Central memory CD8-positive, alpha-beta T cell (primary cell): ENCODE data around the gene PLA2G4E.

Experiments
- ATAC-seq: fragments of 150-1000 bp; cut with Tn5 transposase; replicated peaks from 2 replicates; pipeline ENCODE4 v1.10.0; 2022; ENCODE audit warnings: mild to moderate bottlenecking, moderate FRiP score, moderate number of reproducible peaks; ENCODE audit not compliant: poor library complexity, severe bottlenecking; ENCODE audit errors: extremely low read depth
- DNase-seq, 2 donors: peaks; one replicate each; pipeline ENCODE4 v3.0.0; 2021; ENCODE audit warnings: low spot score in 2 of 2
- H3K27ac Mint-ChIP-seq: one replicate; pipeline ENCODE4 v1.8.0; 2022; ENCODE audit warnings: low read depth, mild to moderate bottlenecking, moderate library complexity, mixed read lengths
- H3K27me3 Mint-ChIP-seq: one replicate; pipeline ENCODE4 v1.8.0; 2022; ENCODE audit warnings: mixed read lengths
- H3K36me3 Mint-ChIP-seq: one replicate; pipeline ENCODE4 v1.8.0; 2022; ENCODE audit warnings: mild to moderate bottlenecking, moderate library complexity, mixed read lengths; ENCODE audit not compliant: insufficient read depth
- H3K4me1 Mint-ChIP-seq: one replicate; pipeline ENCODE4 v1.8.0; 2022; ENCODE audit warnings: mixed read lengths
- H3K4me3 Mint-ChIP-seq: one replicate; pipeline ENCODE4 v1.8.0; 2022; ENCODE audit warnings: mild to moderate bottlenecking, moderate library complexity, mixed read lengths
- H3K9me3 Mint-ChIP-seq: one replicate; pipeline ENCODE4 v1.8.0; 2022; ENCODE audit warnings: mixed read lengths

The PLA2G4E gene

DNA sequence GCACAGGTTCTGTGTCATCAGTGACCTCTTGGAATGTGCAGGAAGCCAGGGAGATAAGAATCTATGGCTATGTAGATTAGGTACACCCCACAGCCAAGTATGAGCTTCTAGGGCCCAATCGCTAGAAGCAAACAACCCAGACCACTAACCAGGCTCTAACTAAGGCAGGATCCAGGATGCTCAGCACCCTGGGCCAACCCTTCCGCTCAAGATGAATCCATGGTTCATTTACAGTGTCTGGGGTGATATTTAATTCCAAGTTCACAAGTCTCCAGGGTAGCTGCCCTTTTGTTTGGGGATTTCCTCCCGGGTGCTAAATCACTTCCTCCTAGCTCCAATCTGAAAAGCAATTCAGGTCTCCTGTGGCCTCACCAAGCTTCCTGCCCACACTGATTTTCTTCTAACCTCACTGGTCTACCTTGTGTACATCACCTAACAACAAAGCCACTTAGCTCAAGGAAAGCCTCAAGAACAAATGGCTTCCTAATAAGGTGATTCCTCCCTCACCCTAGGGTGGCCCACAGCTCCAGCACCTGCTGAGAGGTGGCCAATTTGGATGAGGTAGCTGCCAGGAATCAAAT lies 50.9 kb downstream of the PLA2G4E start:
- H3K27me3 Mint-ChIP-seq = peaks cover 15% of the 10 kb centered on the region
- peak in 1 of 2 donors; percentile 43 for DNase-seq
- H3K36me3 Mint-ChIP-seq = peaks cover 28% of the 10 kb centered on the region

DNA sequence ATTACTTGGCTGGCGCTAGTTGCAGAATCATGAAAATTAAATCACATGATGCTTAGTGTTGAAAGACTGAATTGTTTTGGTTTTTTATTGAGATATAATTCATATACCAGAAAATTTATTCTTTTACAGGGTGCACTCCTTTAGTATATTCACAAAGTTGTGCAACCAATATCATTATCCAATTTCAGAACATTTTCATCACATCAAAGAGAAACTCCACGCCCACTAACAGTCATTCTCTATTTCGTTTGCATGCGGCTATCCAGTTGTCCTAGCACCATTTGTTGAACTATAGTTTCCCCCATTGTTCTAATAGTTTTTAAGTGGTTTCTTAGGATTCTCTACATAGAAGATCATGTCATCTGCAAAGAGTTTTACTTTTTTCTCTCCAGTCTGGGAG lies 52.1 kb downstream of the PLA2G4E start:
- peak overlapping the region; percentile 7 for H3K27ac Mint-ChIP-seq
- ATAC-seq = no peak
- H3K4me1 Mint-ChIP-seq = peaks cover 51% of the 10 kb centered on the region
- H3K4me3 Mint-ChIP-seq = no peak overlapping the region
- no peak for DNase-seq
- H3K27me3 Mint-ChIP-seq = peaks cover 2% of the 10 kb centered on the region
- H3K9me3 Mint-ChIP-seq = no peaks in the 10 kb centered on the region
- peaks cover 28% of the 10 kb centered on the region for H3K36me3 Mint-ChIP-seq

More for the DNA sequence above, 50.9 kb downstream of the PLA2G4E start:
- peak overlapping the region; percentile 96 for H3K27ac Mint-ChIP-seq
- H3K4me3 Mint-ChIP-seq = peak overlapping the region; percentile 91
- no peaks in the 10 kb centered on the region for H3K9me3 Mint-ChIP-seq
- peaks cover 51% of the 10 kb centered on the region for H3K4me1 Mint-ChIP-seq
- ATAC-seq = peak; percentile 20

- H3K9me3 Mint-ChIP-seq = no peaks in the 10 kb centered on the region
- ATAC-seq = no peak
- H3K4me3 Mint-ChIP-seq = no peak overlapping the region
- H3K27me3 Mint-ChIP-seq = no peaks in the 10 kb centered on the region
- no peak for DNase-seq
- peaks cover 47% of the 10 kb centered on the region for H3K4me1 Mint-ChIP-seq
- peaks cover 26% of the 10 kb centered on the region for H3K36me3 Mint-ChIP-seq
- peak overlapping the region; percentile 7 for H3K27ac Mint-ChIP-seq
These were observed 53.2 kb downstream of the PLA2G4E start for GRCh38 chr15:41967506-41968206.

DNA sequence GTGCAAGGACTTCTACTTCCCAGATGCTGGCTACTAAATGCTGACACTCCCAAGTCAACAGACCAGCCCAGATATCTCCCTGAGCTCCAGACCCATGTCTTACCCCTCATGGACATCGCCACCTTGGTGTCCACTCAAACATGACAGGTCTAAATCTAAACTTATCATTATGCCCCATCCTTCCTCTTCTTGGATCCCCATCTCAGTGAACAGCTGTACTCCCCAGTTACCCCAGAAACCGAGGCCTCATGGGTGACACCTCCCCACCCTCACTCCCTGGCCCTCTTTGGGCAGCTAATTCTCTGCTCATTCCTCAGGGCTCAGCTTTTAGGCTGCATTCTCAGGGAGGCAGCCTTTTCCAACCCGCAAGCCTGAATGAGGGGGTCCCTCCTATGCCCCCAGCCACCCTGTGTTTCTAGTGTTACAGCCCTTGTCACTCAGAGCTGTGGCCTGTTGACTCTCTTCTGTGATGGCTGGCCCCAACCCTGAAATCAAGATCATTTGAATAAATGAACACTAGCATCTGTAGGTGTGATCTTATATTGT lies 53.8 kb downstream of the PLA2G4E start:
- ATAC-seq = no peak
- peaks cover 46% of the 10 kb centered on the region for H3K4me1 Mint-ChIP-seq
- peak overlapping the region; percentile 36 for H3K27ac Mint-ChIP-seq
- H3K27me3 Mint-ChIP-seq = no peaks in the 10 kb centered on the region
- no peak for DNase-seq
- peaks cover 22% of the 10 kb centered on the region for H3K36me3 Mint-ChIP-seq
- no peak overlapping the region for H3K4me3 Mint-ChIP-seq
- H3K9me3 Mint-ChIP-seq = no peaks in the 10 kb centered on the region

- Mint-ChIP-seq H3K27ac (peak overlapping the region; percentile 36), H3K4me1 (peaks cover 49% of the 10 kb centered on the region), H3K36me3 (peaks cover 17% of the 10 kb centered on the region), H3K9me3 (no peaks in the 10 kb centered on the region), H3K4me3 (no peak overlapping the region), H3K27me3 (no peaks in the 10 kb centered on the region)
- no peak for ATAC-seq
- DNase-seq = no peak
These were observed 54.4 kb downstream of the PLA2G4E start for GRCh38 chr15:41966414-41966812.

DNA sequence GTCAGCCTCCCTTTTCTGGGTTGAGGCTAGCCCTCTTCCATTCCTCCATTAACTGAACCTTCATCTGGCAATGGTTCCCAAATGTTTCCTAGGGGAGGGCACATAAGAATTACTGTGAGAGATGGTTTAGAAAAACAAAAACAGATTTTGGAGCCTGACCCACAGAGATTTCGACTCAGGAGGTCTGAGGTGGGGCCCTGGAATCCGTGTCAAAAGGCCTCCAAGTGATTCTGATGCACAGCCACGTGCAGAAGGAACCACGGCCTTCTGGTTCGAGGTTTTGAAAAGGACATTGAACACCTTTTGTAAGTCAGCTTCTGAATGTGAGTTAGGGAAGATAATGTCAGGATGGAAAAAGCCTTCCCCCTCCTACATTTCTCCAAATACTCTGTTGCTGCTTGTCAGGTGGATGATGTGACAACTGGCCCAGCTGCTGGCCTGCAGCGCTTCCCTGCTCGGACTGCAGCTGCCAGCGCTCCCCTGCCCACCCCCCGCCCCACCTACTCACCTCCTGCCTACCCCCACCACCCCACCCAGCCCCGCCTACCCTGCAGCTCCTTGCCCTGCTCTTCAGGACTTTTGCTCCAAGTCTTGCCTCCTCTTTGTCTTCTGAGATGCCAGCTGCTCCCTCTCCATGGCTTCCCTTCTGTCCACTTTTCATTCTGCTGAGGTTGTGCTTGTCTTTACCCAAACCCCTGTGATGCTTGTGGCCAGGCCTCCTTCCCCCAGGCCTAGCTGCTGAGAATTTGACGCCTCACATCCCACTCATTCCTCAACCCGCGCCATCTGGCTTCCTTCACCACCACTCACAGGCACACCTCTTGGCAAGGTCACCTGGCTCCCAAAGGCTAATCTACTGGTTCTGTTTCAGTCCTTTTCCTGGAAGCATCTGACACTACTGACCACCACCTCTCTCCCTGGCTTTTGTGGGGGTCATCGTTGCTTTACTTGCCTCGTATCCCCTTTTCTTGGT lies 55.1 kb downstream of the PLA2G4E start:
- Mint-ChIP-seq H3K4me1 (peaks cover 46% of the 10 kb centered on the region), H3K27me3 (no peaks in the 10 kb centered on the region), H3K9me3 (no peaks in the 10 kb centered on the region), H3K27ac (peak overlapping the region; percentile 53), H3K4me3 (no peak overlapping the region), H3K36me3 (peaks cover 16% of the 10 kb centered on the region)
- ATAC-seq (no peak), DNase-seq (no peak)

- Mint-ChIP-seq H3K9me3 (no peaks in the 10 kb centered on the region), H3K27me3 (no peaks in the 10 kb centered on the region), H3K4me1 (peaks cover 22% of the 10 kb centered on the region), H3K4me3 (no peak overlapping the region), H3K27ac (peak overlapping the region; percentile 41), H3K36me3 (peaks cover 9% of the 10 kb centered on the region)
- no peak for ATAC-seq
- no peak for DNase-seq
These were observed 59.1 kb downstream of the PLA2G4E start for GRCh38 chr15:41961595-41962202.

GRCh38 chr15:41961001-41961518 lies 59.8 kb downstream of the PLA2G4E start:
- no peak overlapping the region for H3K4me3 Mint-ChIP-seq
- no peaks in the 10 kb centered on the region for H3K27me3 Mint-ChIP-seq
- DNase-seq (no peak), ATAC-seq (no peak)
- peaks cover 21% of the 10 kb centered on the region for H3K4me1 Mint-ChIP-seq
- H3K36me3 Mint-ChIP-seq = peaks cover 10% of the 10 kb centered on the region
- H3K9me3 Mint-ChIP-seq = no peaks in the 10 kb centered on the region
- H3K27ac Mint-ChIP-seq = no peak overlapping the region

- no peak overlapping the region for H3K27ac Mint-ChIP-seq
- peaks cover 21% of the 10 kb centered on the region for H3K4me1 Mint-ChIP-seq
- H3K9me3 Mint-ChIP-seq = no peaks in the 10 kb centered on the region
- no peak for DNase-seq
- H3K27me3 Mint-ChIP-seq = no peaks in the 10 kb centered on the region
- no peak for ATAC-seq
- H3K36me3 Mint-ChIP-seq = peaks cover 10% of the 10 kb centered on the region
- no peak overlapping the region for H3K4me3 Mint-ChIP-seq
These were observed 62.8 kb downstream of the PLA2G4E start for GRCh38 chr15:41958002-41958420.

DNA sequence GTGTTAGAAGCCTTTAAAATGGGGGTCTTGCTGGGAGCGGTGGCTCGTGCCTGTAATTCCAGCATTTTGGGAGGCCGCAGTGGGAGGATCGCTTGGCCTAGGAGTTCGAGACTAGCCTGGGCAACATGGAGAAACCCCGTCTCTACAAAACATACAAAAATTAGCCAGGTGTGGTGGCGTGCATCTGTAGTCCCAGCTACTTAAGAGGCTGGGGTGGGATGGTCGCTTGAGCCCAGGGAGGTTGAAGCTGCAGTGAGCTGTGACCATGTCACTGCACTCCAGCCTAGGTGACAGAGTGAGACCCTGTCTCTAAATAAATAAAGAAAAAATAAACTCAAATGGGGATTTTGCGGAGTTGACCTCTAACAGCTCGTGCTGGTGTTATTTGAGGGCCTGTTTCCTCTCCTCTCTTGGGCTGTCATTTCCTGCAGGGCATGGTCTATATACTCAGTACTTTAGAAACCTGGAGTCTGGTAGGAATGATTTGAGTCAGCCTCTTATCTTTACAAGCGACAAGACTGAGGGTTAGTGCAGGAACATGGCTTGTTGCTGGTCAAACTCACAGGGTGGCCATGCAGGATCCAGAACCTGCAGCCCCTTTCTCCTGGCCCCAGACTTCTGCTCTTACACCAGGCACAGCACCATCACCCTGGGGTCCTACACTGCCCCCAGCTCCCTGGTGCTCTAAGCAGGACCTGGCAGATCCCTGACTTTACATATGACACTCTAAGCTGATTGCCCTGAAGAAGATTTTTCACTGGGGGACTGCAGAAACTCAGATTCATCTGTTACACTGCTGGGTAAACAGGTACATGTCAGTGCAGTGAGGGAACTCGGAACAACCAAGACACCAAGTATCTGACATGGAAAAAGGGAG lies 63.6 kb downstream of the PLA2G4E start:
- H3K4me3 Mint-ChIP-seq = no peak overlapping the region

GRCh38 chr15:41955807-41956525 lies 64.9 kb downstream of the PLA2G4E start:
- DNase-seq = no peak
- peaks cover 7% of the 10 kb centered on the region for H3K4me1 Mint-ChIP-seq
- peaks cover 14% of the 10 kb centered on the region for H3K36me3 Mint-ChIP-seq

More for the DNA sequence above, 63.6 kb downstream of the PLA2G4E start:
- no peaks in the 10 kb centered on the region for H3K9me3 Mint-ChIP-seq
- ATAC-seq = no peak
- DNase-seq = no peak
- H3K36me3 Mint-ChIP-seq = peaks cover 9% of the 10 kb centered on the region
- no peaks in the 10 kb centered on the region for H3K27me3 Mint-ChIP-seq
- H3K27ac Mint-ChIP-seq = no peak overlapping the region
- H3K4me1 Mint-ChIP-seq = peaks cover 20% of the 10 kb centered on the region

More at GRCh38 chr15:41955807-41956525, 64.9 kb downstream of the PLA2G4E start:
- H3K27me3 Mint-ChIP-seq = no peaks in the 10 kb centered on the region
- ATAC-seq = no peak
- H3K27ac Mint-ChIP-seq = no peak overlapping the region
- no peaks in the 10 kb centered on the region for H3K9me3 Mint-ChIP-seq
- no peak overlapping the region for H3K4me3 Mint-ChIP-seq
